Epidermal melanocyte (primary cell): ENCODE measurements around the gene TRIM46.

Experiments used
- DNase-seq: peaks from one replicate; pipeline ENCODE4 v3.0.0; 2011; ENCODE audit warnings: low spot score; ENCODE audit not compliant: insufficient read length

TRIM46 gene

DNA sequence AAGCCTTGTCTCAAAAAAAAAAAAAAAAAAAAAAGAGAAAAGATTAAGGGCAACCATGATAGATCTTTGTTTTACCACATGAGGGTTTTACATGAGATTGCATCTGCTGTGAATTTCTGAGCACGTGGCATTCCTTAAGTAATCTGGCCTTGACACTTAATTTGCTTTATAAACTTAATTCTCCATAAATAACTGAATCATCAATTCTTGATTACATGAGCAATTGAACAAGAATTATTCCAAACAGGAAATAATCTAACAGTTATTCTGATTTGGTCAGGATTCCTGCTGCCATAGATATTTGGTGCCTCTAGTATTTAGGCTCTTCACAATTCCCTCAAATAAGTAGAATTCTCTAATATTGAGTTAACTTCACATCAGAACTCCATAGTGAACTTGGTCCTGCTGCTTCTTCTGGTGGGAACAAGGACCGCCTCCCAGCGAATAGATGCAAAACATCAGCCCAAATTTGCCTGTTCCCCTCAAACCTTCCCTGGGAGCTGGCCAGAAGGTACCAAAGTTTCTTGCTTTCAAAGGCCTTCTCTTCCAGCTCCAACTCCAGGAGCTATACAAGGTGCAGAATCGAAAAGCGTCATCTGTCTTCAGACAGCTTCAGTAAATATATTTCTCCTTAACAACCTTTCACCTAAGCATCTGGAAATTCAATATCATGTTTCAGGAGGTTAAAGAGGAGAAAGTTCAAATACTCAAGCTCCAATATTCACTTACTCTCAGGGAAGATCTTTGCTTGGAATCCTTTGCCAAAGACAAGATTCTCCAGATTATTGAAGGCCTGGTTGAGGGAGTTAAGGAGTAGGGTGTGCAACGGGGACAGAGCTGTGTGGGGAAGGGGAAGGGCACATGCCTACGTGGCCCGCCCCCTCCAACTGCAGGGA, 1.6 kb upstream of the TRIM46 start:
- DNase-seq = no peak

GRCh38 chr1:155172732-155173477, 744 bp upstream of the TRIM46 start, which contains the start of gene KRTCAP2:
KRTCAP2 (minus strand) TSS chr1:155173304; CDS start chr1:155173224, 80 bp downstream.
- peak; percentile 99 for DNase-seq

DNA sequence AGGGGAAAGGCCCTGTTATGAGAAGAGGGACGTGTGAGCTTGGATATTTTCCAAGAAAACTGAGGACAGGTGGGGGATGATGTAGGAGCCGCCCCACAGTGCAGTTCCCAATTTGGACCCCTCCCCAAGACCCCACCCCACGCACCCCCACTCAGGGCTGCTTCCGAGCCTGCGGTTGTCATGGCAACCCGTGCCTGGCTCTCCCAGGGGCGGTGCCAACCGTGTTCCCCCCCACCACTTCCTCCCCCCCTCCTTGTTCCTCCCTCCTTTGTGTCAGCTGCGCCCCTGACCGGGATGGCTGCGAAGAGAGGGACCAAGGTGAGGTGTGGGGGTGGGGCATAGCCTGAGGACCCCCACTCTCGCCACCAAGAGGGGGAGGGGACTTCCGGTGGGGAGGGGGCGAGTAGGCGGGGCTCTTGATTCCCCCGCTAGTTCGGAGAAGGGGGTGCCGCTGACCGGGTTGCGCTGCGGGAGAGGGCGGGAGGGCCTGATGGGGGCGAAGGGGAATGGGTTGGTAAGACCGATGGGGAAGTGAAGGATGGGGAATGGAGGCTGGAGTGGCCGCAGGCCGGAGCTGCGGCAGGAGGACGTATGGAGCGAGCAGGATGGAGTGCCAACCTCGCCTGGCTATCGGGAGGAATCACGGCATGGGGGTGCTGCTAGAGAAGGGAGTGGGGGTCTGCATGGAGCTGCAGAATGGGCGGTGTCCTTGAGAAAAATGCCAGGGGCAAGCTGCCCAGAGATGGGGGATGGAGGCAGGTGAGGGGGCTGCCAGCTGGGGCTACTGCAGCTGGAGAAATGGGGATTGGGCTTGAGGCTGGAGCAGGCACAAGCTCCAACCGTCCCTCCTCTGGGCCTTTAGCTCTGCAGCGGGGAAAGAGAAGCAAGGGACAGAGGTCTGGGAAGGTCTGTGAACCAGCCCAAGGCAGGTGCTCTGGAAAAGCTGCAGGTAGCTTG, 953 bp downstream of the TRIM46 start:
- no peak for DNase-seq

- DNase-seq = no peak
These were observed 1.8 kb downstream of the TRIM46 start for GRCh38 chr1:155175281-155175926.

DNA sequence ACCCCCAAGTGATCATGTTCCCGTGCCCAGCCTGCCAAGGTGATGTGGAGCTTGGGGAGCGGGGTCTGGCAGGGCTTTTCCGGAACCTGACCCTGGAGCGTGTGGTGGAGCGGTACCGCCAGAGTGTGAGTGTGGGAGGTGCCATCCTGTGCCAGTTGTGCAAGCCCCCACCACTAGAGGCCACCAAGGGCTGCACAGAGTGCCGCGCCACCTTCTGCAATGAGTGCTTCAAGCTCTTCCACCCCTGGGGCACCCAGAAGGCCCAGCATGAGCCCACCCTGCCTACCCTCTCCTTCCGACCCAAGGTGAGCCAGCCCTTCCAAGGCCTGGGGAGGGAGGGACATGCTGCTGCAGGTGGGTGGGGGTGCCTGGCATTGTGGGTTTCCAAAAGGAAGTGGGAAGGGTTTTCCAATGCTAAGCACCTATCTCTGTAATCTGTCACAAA, 2.3 kb downstream of the TRIM46 start:
- DNase-seq = no peak

DNA sequence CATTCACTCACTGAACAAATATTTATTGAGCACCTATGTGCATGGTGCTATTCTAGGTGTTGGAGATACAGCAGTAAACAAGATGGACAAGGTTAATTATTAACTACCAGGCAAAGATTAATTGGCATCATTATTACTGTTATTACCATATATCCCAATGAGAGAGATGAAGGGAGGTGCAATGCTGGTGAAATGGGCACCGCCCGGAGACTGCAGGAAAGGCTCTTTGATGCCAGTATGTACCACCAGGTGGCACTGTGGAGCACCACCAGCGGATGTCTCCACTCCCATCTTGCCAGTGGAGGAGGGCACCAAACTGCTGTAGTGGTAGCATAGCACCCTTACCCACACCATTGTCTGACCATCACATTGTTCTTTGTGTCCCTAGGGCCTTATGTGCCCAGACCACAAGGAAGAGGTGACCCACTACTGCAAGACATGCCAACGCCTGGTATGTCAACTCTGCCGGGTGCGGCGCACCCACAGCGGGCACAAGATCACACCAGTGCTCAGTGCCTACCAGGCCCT, 3.0 kb downstream of the TRIM46 start:
- peak; percentile 99 for DNase-seq

GRCh38 chr1:155177192-155177917, 3.7 kb downstream of the TRIM46 start:
- DNase-seq = no peak

GRCh38 chr1:155177918-155178281, 4.3 kb downstream of the TRIM46 start:
- no peak for DNase-seq

GRCh38 chr1:155178441-155179111, 4.9 kb downstream of the TRIM46 start:
- no peak for DNase-seq

- DNase-seq = no peak
These were observed 5.7 kb downstream of the TRIM46 start for GRCh38 chr1:155179112-155180031.

DNA sequence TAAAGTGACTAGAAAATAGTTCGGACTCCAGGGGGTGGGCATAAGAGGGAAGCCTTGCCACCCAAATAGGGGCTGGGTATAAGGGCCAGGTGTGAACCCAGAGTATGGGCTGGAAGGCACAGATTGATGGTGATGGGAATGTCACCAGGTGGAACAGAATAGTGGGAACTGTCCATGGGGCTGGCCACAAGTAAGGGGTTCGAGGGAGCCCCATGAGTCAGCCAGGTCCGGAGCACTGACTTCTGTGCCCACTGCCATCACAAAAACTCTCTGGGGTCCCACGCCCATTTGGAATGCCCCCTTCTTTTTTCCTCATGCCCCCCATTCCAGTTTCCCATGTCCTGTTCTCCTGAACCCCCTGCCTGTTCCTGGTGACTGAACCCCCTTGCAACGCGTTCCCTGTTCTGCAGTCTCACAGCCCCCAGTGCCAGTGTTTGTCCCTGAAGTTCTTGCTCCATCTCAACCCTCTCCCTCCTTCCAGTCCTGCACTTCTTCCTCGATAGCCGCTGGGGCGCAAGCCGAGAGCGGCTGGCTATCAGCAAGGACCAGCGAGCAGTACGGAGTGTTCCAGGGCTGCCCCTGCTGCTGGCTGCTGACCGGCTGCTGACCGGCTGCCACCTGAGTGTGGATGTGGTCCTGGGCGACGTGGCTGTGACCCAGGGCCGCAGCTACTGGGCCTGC, 7.9 kb downstream of the TRIM46 start:
- DNase-seq = no peak

GRCh38 chr1:155182052-155182550, 8.5 kb downstream of the TRIM46 start:
- no peak for DNase-seq

GRCh38 chr1:155183775-155184221, 10.1 kb downstream of the TRIM46 start:
- DNase-seq = no peak

- no peak for DNase-seq
These were observed 10.7 kb downstream of the TRIM46 start for GRCh38 chr1:155184351-155184811.

- DNase-seq = no peak
These were observed 11.5 kb downstream of the TRIM46 start for GRCh38 chr1:155184835-155185782.

GRCh38 chr1:155185783-155186066, 12.1 kb downstream of the TRIM46 start:
- DNase-seq = no peak
